ENCODE data around the gene ISG15. TPM values are rescaled to one million over a fixed set of nuclear protein-coding genes. Genes with fewer than 3 reads are reported as not detected.

Gene ISG15
- total and polyA plus RNA-seq, 9 of the 15 experiments (the other 6 are each of a cell fraction or from before 2014, with no cell fraction given) = 0.40 to 58.3 (median 12.2) TPM

GRCh38 chr1:1000357-1001056 is 12.8 kb upstream of the ISG15 start (continued):
- peak; percentile 48 for TF ChIP-seq PRDM10 (IDR thresholded peaks at IDR 0.05; ENCODE audit: partially characterized antibody)
- TF ChIP-seq GABPB1 (CRISPR knock-in tag; IDR thresholded peaks at IDR 0.05) = peak; percentile 94
- no peak for TF ChIP-seq PYGO2 (tag; IDR thresholded peaks at IDR 0.05)
- peak; percentile 87 for TF ChIP-seq ZNF583 (CRISPR knock-in tag; IDR thresholded peaks at IDR 0.05)
- TF ChIP-seq HDGF (IDR thresholded peaks at IDR 0.05) = no peak
- TF ChIP-seq CBX2 (IDR thresholded peaks at IDR 0.05; ENCODE audit: insufficient read depth, low read length, poor library complexity, severe bottlenecking) = no peak
- peak; percentile 100 for TF ChIP-seq JUNB (CRISPR knock-in tag; conservative IDR thresholded peaks at IDR 0.05)
- no peak for TF ChIP-seq ETS2 (tag; IDR thresholded peaks at IDR 0.05; ENCODE audit: borderline replicate concordance, poor library complexity, severe bottlenecking)
- TF ChIP-seq ETS1 (conservative IDR thresholded peaks at IDR 0.05; ENCODE audit: control insufficient read depth, low read depth, low read length) = peak; percentile 54; the same call in 1 of the 2 replicates
- TF ChIP-seq TEAD2 (tag; IDR thresholded peaks at IDR 0.05) = no peak
- 0 out of 2 replicates have a peak, but pooled peaks have one; percentile 31 for TF ChIP-seq ZNF644 (tag; IDR thresholded peaks at IDR 0.05; ENCODE audit: low read depth)
- TF ChIP-seq PRPF4 (IDR thresholded peaks at IDR 0.05; ENCODE audit: insufficient read depth, low read depth, low read length, poor library complexity, severe bottlenecking) = peak; percentile 79
- TF ChIP-seq VEZF1 (CRISPR knock-in tag; IDR thresholded peaks at IDR 0.05) = peak; percentile 85
- TF ChIP-seq SMARCB1 (IDR thresholded peaks at IDR 0.05; ENCODE audit: insufficient read length, low read depth) = no peak
- TF ChIP-seq ZBTB17 (CRISPR knock-in tag; IDR thresholded peaks at IDR 0.05) = peak; percentile 87
- no peak for TF ChIP-seq WHSC1 (IDR thresholded peaks at IDR 0.05; ENCODE audit: low read length)
- peak; percentile 59; the same call in 1 of the 2 replicates for TF ChIP-seq SOX6 (IDR thresholded peaks at IDR 0.05)
- no peak for TF ChIP-seq MIER1 (IDR thresholded peaks at IDR 0.05; ENCODE audit: low read depth)
- TF ChIP-seq THAP7 (CRISPR knock-in tag; IDR thresholded peaks at IDR 0.05) = no peak
- TF ChIP-seq ZNF274 (IDR thresholded peaks at IDR 0.05; ENCODE audit: borderline replicate concordance, low read depth, low read length) = no peak
- TF ChIP-seq RUNX1 (IDR thresholded peaks at IDR 0.05; ENCODE audit: low read depth) = no peak
- TF ChIP-seq BDP1 (IDR thresholded peaks at IDR 0.05; ENCODE audit: insufficient read depth, insufficient read length) = no peak
- TF ChIP-seq TARDBP (IDR thresholded peaks at IDR 0.05) = peak; percentile 100
